Activated CD8-positive, alpha-beta memory T cell treated with anti-CD3 and anti-CD28 coated beads, Interleukin-2, amount 10 ng/mL, durations not matched to agents 7 days and 5 days (primary cell): ENCODE data around the gene PTDSS2. TPM values are rescaled to one million over a fixed set of nuclear protein-coding genes. Genes with fewer than 3 reads are reported as not detected.
A peak's percentile ranks its signal among the peaks of the same experiment; 100 is the strongest.

Source experiments
- ATAC-seq: fragments of 150-1000 bp; cut with Tn5 transposase; one replicate; pipeline ENCODE4 v1.10.0; 2021; ENCODE audit warnings: moderate library complexity
- CTCF ChIA-PET: fragments of 350-600 bp; sonication (Branson Sonifier 250); formaldehyde crosslinking; loops from one replicate; lab custom pipeline; 2021; ENCODE audit warnings: antibody characterized with exemption; lab: Charles Lee
- DNase-seq: peaks from one replicate; pipeline ENCODE4 v3.0.0-alpha.2; 2020
- H3K27ac Mint-ChIP-seq: one replicate; pipeline ENCODE4 v1.8.0; 2021; ENCODE audit warnings: mild to moderate bottlenecking, mixed read lengths
- H3K27me3 Mint-ChIP-seq: one replicate; pipeline ENCODE4 v1.8.0; 2021; ENCODE audit warnings: mixed read lengths
- H3K36me3 Mint-ChIP-seq: one replicate; pipeline ENCODE4 v1.8.0; 2021; ENCODE audit warnings: mild to moderate bottlenecking, mixed read lengths
- H3K4me1 Mint-ChIP-seq: one replicate; pipeline ENCODE4 v1.8.0; 2021; ENCODE audit warnings: mixed read lengths
- H3K4me3 Mint-ChIP-seq: one replicate; pipeline ENCODE4 v1.8.0; 2021; ENCODE audit warnings: mild to moderate bottlenecking, moderate library complexity, mixed read lengths
- H3K9me3 Mint-ChIP-seq: one replicate; pipeline ENCODE4 v1.8.0; 2022; ENCODE audit warnings: low read depth, mixed read lengths
- total RNA-seq, 2 experiments: library from RNA; stranded (reverse); gene quantifications; one replicate each; pipeline ENCODE4 v1.2.3, GENCODE V29; 2021

Gene PTDSS2
- total RNA-seq, 2 experiments from 2014 or later = 26.6 to 31.2 TPM

DNA sequence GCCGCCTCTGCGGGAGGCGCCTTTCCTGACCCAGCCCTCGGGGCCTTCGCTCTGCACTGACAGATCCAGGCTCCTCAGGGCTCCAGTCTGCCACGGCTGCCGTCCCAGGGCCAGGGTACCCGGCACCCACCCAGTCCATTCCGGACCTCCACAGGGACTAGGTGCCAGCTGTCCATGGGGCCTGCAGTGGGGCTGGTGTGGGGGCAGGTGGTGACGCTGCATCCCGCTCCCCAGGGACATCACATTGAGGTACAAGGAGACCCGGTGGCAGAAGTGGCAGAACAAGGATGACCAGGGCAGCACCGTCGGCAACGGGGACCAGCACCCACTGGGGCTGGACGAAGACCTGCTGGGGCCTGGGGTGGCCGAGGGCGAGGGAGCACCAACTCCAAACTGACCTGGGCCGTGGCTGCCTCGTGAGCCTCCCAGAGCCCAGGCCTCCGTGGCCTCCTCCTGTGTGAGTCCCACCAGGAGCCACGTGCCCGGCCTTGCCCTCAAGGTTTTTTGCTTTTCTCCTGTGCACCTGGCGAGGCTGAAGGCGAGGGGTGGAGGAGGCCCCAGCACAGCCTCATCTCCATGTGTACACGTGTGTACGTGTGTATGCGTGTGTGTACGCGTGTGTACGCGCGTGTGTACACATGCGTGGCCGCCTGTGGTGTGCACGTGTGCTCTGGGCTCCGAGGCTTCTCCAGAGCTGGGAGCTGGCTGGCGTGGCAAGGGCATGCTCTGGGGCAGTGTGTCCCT is 40.3 kb downstream of the PTDSS2 start:
- H3K27me3 Mint-ChIP-seq = no peaks in the 10 kb centered on the region
- H3K9me3 Mint-ChIP-seq = no peaks in the 10 kb centered on the region
- H3K4me3 Mint-ChIP-seq = no peak overlapping the region
- ATAC-seq (no peak), DNase-seq (no peak)
- no peaks in the 10 kb centered on the region for H3K4me1 Mint-ChIP-seq
- H3K36me3 Mint-ChIP-seq = peaks cover 3% of the 10 kb centered on the region
- H3K27ac Mint-ChIP-seq = no peak overlapping the region
- CTCF ChIA-PET = no interaction called here

- no peak overlapping the region for H3K27ac Mint-ChIP-seq
These were observed 40.8 kb downstream of the PTDSS2 start for GRCh38 chr11:490930-491260.

GRCh38 chr11:491358-491757 is 41.3 kb downstream of the PTDSS2 start:
- CTCF ChIA-PET = no interaction called here
- no peak overlapping the region for H3K27ac Mint-ChIP-seq
- DNase-seq = no peak
- ATAC-seq = no peak
- peaks cover 6% of the 10 kb centered on the region for H3K36me3 Mint-ChIP-seq
- H3K9me3 Mint-ChIP-seq = no peaks in the 10 kb centered on the region
- no peaks in the 10 kb centered on the region for H3K27me3 Mint-ChIP-seq
- H3K4me1 Mint-ChIP-seq = no peaks in the 10 kb centered on the region
- H3K4me3 Mint-ChIP-seq = no peak overlapping the region

More at GRCh38 chr11:490930-491260, 40.8 kb downstream of the PTDSS2 start:
- Mint-ChIP-seq H3K4me1 (no peaks in the 10 kb centered on the region), H3K27me3 (no peaks in the 10 kb centered on the region), H3K36me3 (peaks cover 5% of the 10 kb centered on the region), H3K9me3 (no peaks in the 10 kb centered on the region), H3K4me3 (no peak overlapping the region)
- DNase-seq = no peak
- ATAC-seq = no peak
- CTCF ChIA-PET = no interaction called here

DNA sequence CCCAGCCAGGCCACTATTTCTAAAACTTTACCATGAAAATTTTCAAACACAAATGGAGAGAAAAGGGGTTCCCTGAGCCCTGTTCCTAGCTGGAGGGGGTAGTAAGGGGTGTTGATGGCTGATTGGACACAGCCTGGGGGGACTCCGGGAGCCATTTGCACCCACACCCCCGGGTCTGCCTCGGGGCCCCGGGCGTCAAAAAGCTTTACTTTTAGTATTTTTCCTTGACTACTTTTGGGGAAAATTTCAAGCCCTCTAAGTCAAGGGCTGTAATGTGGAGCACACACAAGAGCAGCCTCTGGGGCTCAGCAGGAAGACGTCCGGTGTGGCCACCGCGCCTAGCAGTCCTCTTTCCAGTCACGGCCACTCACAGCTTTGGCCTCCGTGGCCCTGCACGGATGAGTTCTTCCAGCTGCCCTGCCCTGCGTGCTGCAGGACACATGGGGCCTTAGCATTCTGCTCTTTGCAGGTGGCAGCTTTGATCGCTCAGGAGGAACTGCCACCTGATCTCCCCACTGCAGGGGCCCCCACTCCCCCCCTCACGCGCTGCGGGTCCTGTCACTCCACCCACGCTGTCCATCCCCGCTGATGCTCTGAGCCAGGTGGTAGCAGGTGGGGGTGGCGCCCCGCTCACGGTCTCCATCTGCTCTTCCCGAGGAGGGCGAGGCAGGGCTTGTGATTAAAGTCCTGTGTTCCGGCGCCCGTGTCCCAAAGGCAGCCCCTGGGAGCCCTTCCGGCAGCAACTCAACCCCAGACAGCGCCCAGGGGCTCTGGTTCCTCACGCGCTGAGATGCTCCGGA is 42.5 kb downstream of the PTDSS2 start:
- H3K4me3 Mint-ChIP-seq = no peak overlapping the region
- no peaks in the 10 kb centered on the region for H3K9me3 Mint-ChIP-seq
- H3K27ac Mint-ChIP-seq = no peak overlapping the region
- peaks cover 8% of the 10 kb centered on the region for H3K4me1 Mint-ChIP-seq
- CTCF ChIA-PET = interaction anchor here (0.9 kb wide), 1 partner anchor 9 kb away, joined by 3 read pairs; no protein-coding TSS in a partner anchor
- H3K36me3 Mint-ChIP-seq = peaks cover 16% of the 10 kb centered on the region
- ATAC-seq (no peak), DNase-seq (no peak)
- H3K27me3 Mint-ChIP-seq = no peaks in the 10 kb centered on the region

DNA sequence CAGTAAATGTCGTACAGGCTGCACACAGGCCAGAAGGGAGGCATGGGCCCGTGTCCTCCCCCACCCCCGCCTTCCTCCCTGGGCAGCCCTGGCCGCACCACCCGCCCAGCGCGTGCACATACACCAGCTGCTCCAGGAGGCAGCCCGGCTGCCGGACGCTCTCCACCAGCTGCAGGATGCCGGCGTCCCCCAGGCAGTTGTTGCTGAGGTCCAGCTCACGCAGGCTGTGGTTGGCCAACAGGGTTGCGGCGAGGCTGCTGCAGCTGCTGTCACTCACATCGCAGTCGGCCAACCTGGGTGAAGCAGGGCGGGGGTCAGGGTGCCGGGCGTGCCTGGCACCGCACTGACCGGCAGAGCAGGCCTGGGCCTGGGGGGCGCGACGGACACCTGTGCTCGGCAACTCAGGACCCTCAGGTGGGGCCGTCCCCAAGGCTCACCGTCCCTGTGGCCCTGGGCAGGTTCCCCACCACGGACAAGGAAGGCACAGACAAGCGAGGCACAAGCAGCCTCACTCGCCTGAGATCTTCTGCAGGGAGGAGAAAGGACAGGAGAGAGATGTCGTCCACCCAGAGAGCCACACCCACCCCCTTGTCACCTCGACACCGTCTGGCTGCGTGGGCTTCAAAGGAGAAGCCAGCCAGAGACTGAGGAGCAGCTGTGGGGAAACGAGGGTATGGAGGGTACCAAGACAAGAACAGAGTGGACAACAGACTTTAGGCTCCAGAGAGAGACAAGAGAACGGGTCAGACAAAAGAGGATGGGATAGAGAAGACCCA is 44.9 kb downstream of the PTDSS2 start:
- Mint-ChIP-seq H3K9me3 (no peaks in the 10 kb centered on the region), H3K27ac (no peak overlapping the region), H3K4me3 (no peak overlapping the region), H3K4me1 (peaks cover 12% of the 10 kb centered on the region), H3K36me3 (peaks cover 26% of the 10 kb centered on the region), H3K27me3 (no peaks in the 10 kb centered on the region)
- no peak for ATAC-seq
- no peak for DNase-seq
- CTCF ChIA-PET = no interaction called here

DNA sequence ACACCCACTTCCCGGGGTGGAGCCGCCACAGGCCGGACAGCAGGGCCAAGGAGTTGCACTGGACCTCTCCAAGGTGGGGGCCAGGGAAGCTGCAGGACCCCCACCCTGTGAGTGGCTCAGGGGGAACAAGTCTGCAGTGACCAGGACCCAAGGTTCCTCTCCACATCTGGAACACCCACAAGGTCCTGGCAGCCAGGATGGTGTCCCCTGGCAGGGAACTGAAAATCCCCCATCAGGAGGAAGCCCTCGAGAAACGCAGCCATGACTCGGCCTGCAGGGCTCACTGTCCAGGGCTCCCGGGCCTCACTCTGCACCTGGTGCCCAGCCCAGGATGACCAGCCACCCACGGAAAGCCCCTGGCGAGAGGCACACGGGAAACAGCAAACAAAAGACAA is 45.5 kb downstream of the PTDSS2 start:
- Mint-ChIP-seq H3K9me3 (no peaks in the 10 kb centered on the region), H3K27me3 (no peaks in the 10 kb centered on the region), H3K27ac (peak overlapping the region; percentile 22), H3K4me3 (no peak overlapping the region), H3K4me1 (peaks cover 12% of the 10 kb centered on the region), H3K36me3 (peaks cover 26% of the 10 kb centered on the region)
- CTCF ChIA-PET = interaction anchor here (0.6 kb wide), 1 partner anchor 23 kb away, joined by 3 read pairs; no protein-coding TSS in a partner anchor
- DNase-seq (no peak), ATAC-seq (no peak)

DNA sequence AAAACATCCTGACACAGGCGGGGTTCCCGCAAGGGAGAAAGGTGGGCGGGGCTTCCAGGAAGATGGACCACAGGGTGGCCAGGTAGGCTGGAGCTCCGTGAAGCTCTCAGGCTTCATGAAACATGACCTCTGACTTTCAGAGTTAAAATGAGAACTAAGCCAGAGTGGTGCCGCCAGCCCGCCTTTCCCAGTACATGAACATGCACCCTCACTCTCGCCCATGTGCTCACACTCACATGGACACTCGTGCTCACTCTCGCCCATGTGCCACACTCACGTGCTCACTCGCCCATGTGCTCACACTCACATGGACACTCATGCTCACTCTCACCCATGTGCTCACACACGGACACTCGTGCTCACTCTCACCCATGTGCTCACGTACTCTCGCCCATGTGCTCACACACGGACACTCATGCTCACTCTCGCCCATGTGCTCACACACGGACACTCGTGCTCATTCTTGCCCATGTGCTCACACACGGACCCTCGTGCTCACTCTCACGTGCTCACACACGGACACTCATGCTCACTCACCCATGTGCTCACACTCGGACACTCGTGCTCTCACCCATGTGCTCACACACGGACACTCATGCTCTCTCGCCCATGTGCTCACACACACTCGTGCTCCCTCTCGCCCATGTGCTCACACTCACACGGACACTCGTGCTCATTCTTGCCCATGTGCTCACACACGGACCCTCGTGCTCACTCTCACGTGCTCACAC is 46.9 kb downstream of the PTDSS2 start:
- Mint-ChIP-seq H3K9me3 (no peaks in the 10 kb centered on the region), H3K4me3 (no peak overlapping the region), H3K27me3 (no peaks in the 10 kb centered on the region), H3K36me3 (peaks cover 29% of the 10 kb centered on the region), H3K4me1 (peaks cover 15% of the 10 kb centered on the region), H3K27ac (no peak overlapping the region)
- CTCF ChIA-PET = no interaction called here
- DNase-seq = no peak
- ATAC-seq = no peak

GRCh38 chr11:497565-498296 is 47.7 kb downstream of the PTDSS2 start:
- DNase-seq (no peak), ATAC-seq (no peak)
- Mint-ChIP-seq H3K4me3 (no peak overlapping the region), H3K9me3 (no peaks in the 10 kb centered on the region), H3K4me1 (peaks cover 15% of the 10 kb centered on the region), H3K36me3 (peaks cover 29% of the 10 kb centered on the region), H3K27ac (peak overlapping the region; percentile 24), H3K27me3 (no peaks in the 10 kb centered on the region)
- CTCF ChIA-PET = interaction anchor here (0.8 kb wide), 1 partner anchor 21 kb away, joined by 3 read pairs; no protein-coding TSS in a partner anchor

DNA sequence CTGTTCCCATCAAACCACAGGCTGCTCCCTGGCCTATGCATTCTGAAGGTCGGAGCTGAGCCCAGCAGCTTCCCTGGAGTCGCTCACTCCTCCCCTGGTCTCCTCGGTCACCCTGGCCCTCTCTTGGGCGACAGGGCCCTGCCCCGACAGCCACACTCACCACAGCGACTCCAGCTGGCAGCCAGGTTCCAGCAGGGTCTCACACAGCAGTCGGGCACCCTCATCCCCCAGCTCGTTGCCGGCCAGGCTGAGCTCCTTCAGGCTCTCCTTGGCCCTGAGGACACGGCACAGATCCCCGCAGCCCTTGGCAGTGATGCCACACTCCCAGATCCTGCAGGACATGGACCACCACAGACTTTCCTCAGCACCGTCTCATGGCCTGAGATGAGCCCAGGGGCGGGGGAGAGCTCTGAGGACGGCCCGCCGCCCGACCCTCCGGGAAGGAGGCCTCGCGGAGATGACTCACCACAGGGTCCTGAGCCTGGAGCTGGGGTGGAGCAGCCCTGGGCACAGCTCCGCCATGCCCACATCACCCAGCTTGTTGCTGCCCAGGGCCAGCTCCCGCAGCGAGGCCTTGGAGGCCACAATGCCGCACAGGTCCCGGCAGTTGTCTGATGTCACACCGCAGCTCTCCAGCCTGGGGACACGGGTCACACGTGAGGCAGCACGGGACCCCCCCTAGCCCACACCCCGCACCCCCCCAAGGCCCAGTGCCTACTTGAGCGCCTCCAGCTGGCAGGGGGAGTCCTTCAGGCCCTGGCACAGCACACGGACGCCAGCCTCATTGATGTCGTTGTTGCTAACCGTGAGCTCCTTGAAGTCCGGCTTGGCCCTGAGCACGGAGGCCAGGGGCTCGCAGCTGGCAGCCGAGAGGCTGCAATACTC is 48.5 kb downstream of the PTDSS2 start:
- H3K27me3 Mint-ChIP-seq = no peaks in the 10 kb centered on the region
- CTCF ChIA-PET = interaction anchor here (0.8 kb wide), 1 partner anchor 20 kb away, joined by 3 read pairs; no protein-coding TSS in a partner anchor
- peaks cover 29% of the 10 kb centered on the region for H3K36me3 Mint-ChIP-seq
- no peak overlapping the region for H3K27ac Mint-ChIP-seq
- DNase-seq = no peak
- peaks cover 21% of the 10 kb centered on the region for H3K4me1 Mint-ChIP-seq
- H3K4me3 Mint-ChIP-seq = no peak overlapping the region
- no peak for ATAC-seq
- H3K9me3 Mint-ChIP-seq = no peaks in the 10 kb centered on the region

DNA sequence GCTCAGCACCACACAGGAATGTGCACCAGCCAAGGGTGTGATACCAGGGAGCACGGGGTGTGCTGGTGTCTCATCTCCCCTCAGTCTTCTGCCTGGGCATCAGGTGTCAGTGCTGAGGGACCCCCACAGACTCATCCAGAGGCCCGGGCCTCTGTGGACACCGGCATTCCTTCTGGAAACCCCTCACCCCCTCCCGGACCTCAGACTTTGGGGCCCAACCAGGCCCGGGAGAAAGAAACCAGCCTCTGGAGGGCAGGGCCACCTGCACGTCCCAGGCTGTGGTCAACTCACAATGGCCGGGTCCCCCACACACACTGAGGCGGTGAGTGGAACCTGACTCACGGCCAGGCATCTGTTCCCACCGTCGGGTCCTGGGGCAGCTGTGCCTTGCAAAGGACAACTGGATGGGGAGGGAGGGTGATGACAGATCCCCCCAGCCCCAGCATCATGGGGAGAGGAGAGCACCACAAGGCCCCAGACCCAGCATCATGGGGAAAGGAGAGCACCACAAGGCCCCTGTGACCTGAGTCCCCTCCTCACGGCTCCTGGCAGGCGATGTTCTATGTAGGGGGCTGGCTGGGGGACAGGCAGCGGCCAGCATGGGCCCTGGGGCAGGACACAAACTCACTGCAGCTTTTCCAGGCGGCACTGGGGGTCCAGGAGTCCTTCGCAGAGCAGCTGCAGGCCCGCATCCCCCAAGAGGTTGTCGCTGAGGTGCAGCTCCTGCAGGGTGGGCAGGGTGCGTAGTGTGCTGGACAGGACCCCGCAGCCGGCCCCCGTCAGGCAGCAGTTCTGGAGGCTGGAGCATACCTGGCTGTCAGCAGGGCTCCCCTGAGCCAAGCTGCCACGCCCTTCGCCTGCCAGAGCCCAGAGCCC is 49.4 kb downstream of the PTDSS2 start:
- no peak overlapping the region for H3K27ac Mint-ChIP-seq
- CTCF ChIA-PET = no interaction called here
- peaks cover 25% of the 10 kb centered on the region for H3K4me1 Mint-ChIP-seq
- DNase-seq (no peak), ATAC-seq (no peak)
- H3K9me3 Mint-ChIP-seq = no peaks in the 10 kb centered on the region
- H3K4me3 Mint-ChIP-seq = no peak overlapping the region
- H3K36me3 Mint-ChIP-seq = peaks cover 29% of the 10 kb centered on the region
- H3K27me3 Mint-ChIP-seq = no peaks in the 10 kb centered on the region
